Measurements from ENCODE around the gene PDE5A. TPM values are rescaled to one million over a fixed set of nuclear protein-coding genes. Genes with fewer than 3 reads are reported as not detected.
A peak's percentile ranks its signal among the peaks of the same experiment; 100 is the strongest.

Gene PDE5A
- polyA plus RNA-seq, 1 of the 3 experiments (the other 2 are of a cell fraction), result 6.4 TPM

GRCh38 chr4:119625761-119626160 is 2.8 kb downstream of the PDE5A start:
- peak overlapping the region; percentile 82 to 89; a peak in 3 of 4 replicates for H3K4me3 ChIP-seq (ENCODE audit: low read depth in 2 of 2, low read length in 1 of 2)
- CTCF ChIA-PET, result interaction anchor here (0.7 to 1.5 kb wide), 5 partner anchors 10 to 406 kb away, joined by 3 to 8 read pairs (median 4); no protein-coding TSS in a partner anchor
- no peaks in the 10 kb centered on the region for H3K9me2 ChIP-seq

More at GRCh38 chr4:119625761-119626160, 2.8 kb downstream of the PDE5A start:
- H3K9me3 ChIP-seq, result no peaks in the 10 kb centered on the region
- H3K9ac ChIP-seq, result peak overlapping the region; percentile 71; the same call in 1 of the 2 replicates
- DNase-seq, result no peak
- H3F3A ChIP-seq (replicated peaks; ENCODE audit: insufficient read depth), result no peaks in the 10 kb centered on the region
- H3K4me1 ChIP-seq (ENCODE audit: control insufficient read depth in 1 of 2, insufficient read depth in 2 of 2, low read depth in 1 of 2, low read length in 1 of 2), result peaks cover 0 to 7% of the 10 kb centered on the region in 2 experiments; a peak in 2 of 4 replicates
- 64% methylated on average over 2 of the region's 2 CpGs for WGBS (ENCODE audit: low lambda C conversion rate)
- H3K36me3 ChIP-seq (replicated peaks in 1 of 2; ENCODE audit: control insufficient read depth in 1 of 2, insufficient read depth in 2 of 2, low read length in 1 of 2), result no peaks in the 10 kb centered on the region
- no peak overlapping the region for H3K27ac ChIP-seq (ENCODE audit: low read depth in 2 of 2, low read length in 1 of 2)
- TF ChIP-seq CTCF (IDR thresholded peaks at IDR 0.05) (no peak), NRF1 (IDR thresholded peaks at IDR 0.05; ENCODE audit: low read depth, low read length) (no peak), ELF1 (IDR thresholded peaks at IDR 0.05) (no peak), POLR2AphosphoS5 (IDR thresholded peaks at IDR 0.05; ENCODE audit: low read depth, low read length) (no peak), MXI1 (IDR thresholded peaks at IDR 0.05; ENCODE audit: low read depth, low read length) (no peak), MAX (IDR thresholded peaks at IDR 0.05; ENCODE audit: low read depth) (no peak), FOXM1 (IDR thresholded peaks at IDR 0.05; ENCODE audit: low read depth) (no peak), GABPA (IDR thresholded peaks at IDR 0.05; ENCODE audit: low read depth) (no peak), RCOR1 (IDR thresholded peaks at IDR 0.05; ENCODE audit: low read length) (no peak), RAD21 (IDR thresholded peaks at IDR 0.05; ENCODE audit: low read length) (no peak), PBX3 (IDR thresholded peaks at IDR 0.05) (no peak), EZH2phosphoT487 (IDR thresholded peaks at IDR 0.05; ENCODE audit: borderline replicate concordance, low read depth) (no peak), SIN3A (IDR thresholded peaks at IDR 0.05; ENCODE audit: borderline replicate concordance, low read depth, low read length) (no peak), USF1 (IDR thresholded peaks at IDR 0.05; ENCODE audit: borderline replicate concordance, low read depth) (no peak), EP300 (IDR thresholded peaks at IDR 0.05; ENCODE audit: borderline replicate concordance in 1 of 2, low read depth in 1 of 2, low read length in 1 of 2) (no peak), SMC3 (IDR thresholded peaks at IDR 0.05; ENCODE audit: low read depth, low read length) (no peak)
- POLR2A ChIA-PET, result no interaction called here
- H3K4me2 ChIP-seq, result peak overlapping the region; percentile 96
- H3K79me2 ChIP-seq (ENCODE audit: insufficient read depth), result peaks cover 18% of the 10 kb centered on the region; the same call in 1 of the 2 replicates
- H3K27me3 ChIP-seq (ENCODE audit: insufficient read depth), result no peaks in the 10 kb centered on the region
- H4K20me1 ChIP-seq (ENCODE audit: insufficient read depth), result no peaks in the 10 kb centered on the region
- peak overlapping the region; percentile 99; the same call in 1 of the 2 replicates for H2AFZ ChIP-seq (ENCODE audit: low read depth)

Data from SK-N-SH (cell line).